ENCODE measurements around the gene RYR1. TPM values are rescaled to one million over a fixed set of nuclear protein-coding genes. Genes with fewer than 3 reads are reported as not detected.
"Not testable (repeated sequence)": the region's sequence is repeated elsewhere in the genome, so short reads cannot be mapped to it uniquely, and the experiment has no call there.

The RYR1 gene
- total RNA-seq, 1 experiment from 2014 or later, result 0.12 TPM

GRCh38 chr19:38452430-38453366 is 19.2 kb downstream of the RYR1 start:
- DNase-seq (ENCODE audit: extremely low read depth, low read depth), result peak; percentile 3

- DNase-seq (ENCODE audit: extremely low read depth, low read depth), result no peak
Observed at GRCh38 chr19:38453596-38453995, 20.1 kb downstream of the RYR1 start.

GRCh38 chr19:38455031-38455430 is 21.5 kb downstream of the RYR1 start:
- peak; percentile 4 for DNase-seq (ENCODE audit: extremely low read depth, low read depth)

- no peak for DNase-seq (ENCODE audit: extremely low read depth, low read depth)
Observed at GRCh38 chr19:38457202-38457601, 23.7 kb downstream of the RYR1 start.

- no peak for DNase-seq (ENCODE audit: extremely low read depth, low read depth)
Observed at GRCh38 chr19:38457690-38458405, 24.4 kb downstream of the RYR1 start.

GRCh38 chr19:38458991-38459390 is 25.5 kb downstream of the RYR1 start:
- DNase-seq (ENCODE audit: extremely low read depth, low read depth), result no peak

- no peak for DNase-seq (ENCODE audit: extremely low read depth, low read depth)
Observed at GRCh38 chr19:38463365-38463764, 29.9 kb downstream of the RYR1 start.

- DNase-seq (ENCODE audit: extremely low read depth, low read depth), result no peak
Observed at GRCh38 chr19:38464421-38465082, 31.1 kb downstream of the RYR1 start.

- DNase-seq (ENCODE audit: extremely low read depth, low read depth), result no peak
Observed at GRCh38 chr19:38466050-38466449, 32.6 kb downstream of the RYR1 start.

- DNase-seq (ENCODE audit: extremely low read depth, low read depth), result no peak
Observed at GRCh38 chr19:38467541-38468525, 34.3 kb downstream of the RYR1 start.

GRCh38 chr19:38469151-38469550 is 35.7 kb downstream of the RYR1 start:
- no peak for DNase-seq (ENCODE audit: extremely low read depth, low read depth)

- DNase-seq (ENCODE audit: extremely low read depth, low read depth), result no peak
Observed at GRCh38 chr19:38470788-38471480, 37.4 kb downstream of the RYR1 start.

- DNase-seq (ENCODE audit: extremely low read depth, low read depth), result not testable (repeated sequence)
Observed at GRCh38 chr19:38472725-38473124, 39.2 kb downstream of the RYR1 start.

- DNase-seq (ENCODE audit: extremely low read depth, low read depth), result no peak
Observed at GRCh38 chr19:38473201-38473600, 39.7 kb downstream of the RYR1 start.

- no peak for DNase-seq (ENCODE audit: extremely low read depth, low read depth)
Observed at GRCh38 chr19:38475176-38475575, 41.7 kb downstream of the RYR1 start.

GRCh38 chr19:38478273-38478971 is 44.9 kb downstream of the RYR1 start:
- DNase-seq (ENCODE audit: extremely low read depth, low read depth), result peak; percentile 11

- no peak for DNase-seq (ENCODE audit: extremely low read depth, low read depth)
Observed at GRCh38 chr19:38482496-38482895, 49.0 kb downstream of the RYR1 start.

- DNase-seq (ENCODE audit: extremely low read depth, low read depth), result no peak
Observed at GRCh38 chr19:38483016-38483630, 49.6 kb downstream of the RYR1 start.

Data from NCI-H460 (cell line).